ENCODE results near the gene LYRM4.

Gene LYRM4

GRCh38 chr6:5246141-5247097, 14.3 kb downstream of the LYRM4 start:
- DNase-seq (ENCODE audit: low read depth): no peak

GRCh38 chr6:5243069-5243468, 17.7 kb downstream of the LYRM4 start:
- no peak for DNase-seq (ENCODE audit: low read depth)

GRCh38 chr6:5241252-5241651, 19.5 kb downstream of the LYRM4 start:
- no peak for DNase-seq (ENCODE audit: low read depth)

- no peak for DNase-seq (ENCODE audit: low read depth)
These were observed 22.4 kb downstream of the LYRM4 start for GRCh38 chr6:5238336-5238735.

- DNase-seq (ENCODE audit: low read depth): no peak
These were observed 22.9 kb downstream of the LYRM4 start for GRCh38 chr6:5237805-5238204.

- no peak for DNase-seq (ENCODE audit: low read depth)
These were observed 24.9 kb downstream of the LYRM4 start for GRCh38 chr6:5235830-5236229.

GRCh38 chr6:5234874-5235273, 25.9 kb downstream of the LYRM4 start:
- DNase-seq (ENCODE audit: low read depth): no peak

- no peak for DNase-seq (ENCODE audit: low read depth)
These were observed 29.5 kb downstream of the LYRM4 start for GRCh38 chr6:5231289-5231688.

- no peak for DNase-seq (ENCODE audit: low read depth)
These were observed 30.7 kb downstream of the LYRM4 start for GRCh38 chr6:5230081-5230480.

GRCh38 chr6:5229356-5229755, 31.4 kb downstream of the LYRM4 start:
- DNase-seq (ENCODE audit: low read depth): no peak

- no peak for DNase-seq (ENCODE audit: low read depth)
These were observed 37.4 kb downstream of the LYRM4 start for GRCh38 chr6:5223309-5223708.

GRCh38 chr6:5220443-5220842, 40.3 kb downstream of the LYRM4 start:
- no peak for DNase-seq (ENCODE audit: low read depth)

GRCh38 chr6:5219011-5219691, 41.6 kb downstream of the LYRM4 start:
- DNase-seq (ENCODE audit: low read depth): no peak

GRCh38 chr6:5217356-5217755, 43.4 kb downstream of the LYRM4 start:
- DNase-seq (ENCODE audit: low read depth): no peak

- no peak for DNase-seq (ENCODE audit: low read depth)
These were observed 45.0 kb downstream of the LYRM4 start for GRCh38 chr6:5215799-5216198.

- DNase-seq (ENCODE audit: low read depth): no peak
These were observed 45.6 kb downstream of the LYRM4 start for GRCh38 chr6:5215159-5215558.

- DNase-seq (ENCODE audit: low read depth): peak; percentile 26
These were observed 46.1 kb downstream of the LYRM4 start for GRCh38 chr6:5214570-5215052.

GRCh38 chr6:5213836-5214235, 46.9 kb downstream of the LYRM4 start:
- peak; percentile 31 for DNase-seq (ENCODE audit: low read depth)

GRCh38 chr6:5211492-5211891, 49.3 kb downstream of the LYRM4 start:
- DNase-seq (ENCODE audit: low read depth): no peak

GRCh38 chr6:5208471-5208971, 52.2 kb downstream of the LYRM4 start:
- peak; percentile 20 for DNase-seq (ENCODE audit: low read depth)

- DNase-seq (ENCODE audit: low read depth): no peak
These were observed 52.7 kb downstream of the LYRM4 start for GRCh38 chr6:5208057-5208456.

GRCh38 chr6:5206920-5207561, 53.7 kb downstream of the LYRM4 start:
- DNase-seq (ENCODE audit: low read depth): no peak

Measured in amniotic epithelial cell (primary cell).